ENCODE measurements around the gene PRIMPOL.
"Not testable (repeated sequence)": the region's sequence is repeated elsewhere in the genome, so short reads cannot be mapped to it uniquely, and the experiment has no call there.

Gene PRIMPOL

DNA sequence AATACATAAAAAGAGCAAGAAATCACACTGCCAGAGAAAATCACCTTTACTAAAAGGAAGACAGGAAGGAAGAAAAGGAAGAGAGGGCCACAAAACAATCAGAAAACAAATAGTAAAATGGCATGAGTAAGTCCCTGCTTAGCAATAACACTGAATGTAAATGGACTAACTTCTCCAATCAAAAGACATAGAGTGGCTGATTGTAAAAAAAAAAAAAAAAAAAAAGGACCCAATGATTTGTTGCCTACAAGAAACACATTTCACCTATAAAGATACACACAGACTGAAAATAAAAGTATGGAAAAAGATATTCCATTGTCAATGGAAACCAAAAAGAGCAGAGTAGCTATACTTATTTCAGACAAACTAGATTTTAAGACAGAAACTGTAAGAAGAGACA lies 71.7 kb downstream of the PRIMPOL start:
- no peak for DNase-seq

- no peak for DNase-seq
Observed at GRCh38 chr4:184722798-184723197, 73.3 kb downstream of the PRIMPOL start.

DNA sequence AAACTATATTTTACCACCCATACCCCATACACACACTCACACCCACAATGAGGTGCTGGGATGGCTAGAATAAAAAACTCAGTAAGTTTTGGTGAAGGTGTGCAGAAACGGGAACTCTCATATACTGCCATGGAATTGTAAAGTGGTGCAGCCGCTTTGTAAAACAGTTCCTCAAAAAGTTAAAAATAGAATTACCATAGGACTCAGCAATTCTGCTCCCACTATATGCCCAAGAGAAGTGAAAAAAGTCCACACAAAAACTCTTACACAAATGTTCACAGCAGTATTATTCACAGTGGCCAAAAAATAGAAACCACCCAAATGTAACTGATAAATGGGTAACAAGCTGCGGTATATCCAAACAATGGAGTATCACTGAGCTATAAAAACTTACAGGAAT lies 77.9 kb downstream of the PRIMPOL start:
- no peak for DNase-seq

- no peak for DNase-seq
Observed at GRCh38 chr4:184728858-184729257, 79.3 kb downstream of the PRIMPOL start.

- DNase-seq: no peak
Observed at GRCh38 chr4:184729946-184730345, 80.4 kb downstream of the PRIMPOL start.

- DNase-seq: no peak
Observed at GRCh38 chr4:184731056-184731455, 81.5 kb downstream of the PRIMPOL start.

DNA sequence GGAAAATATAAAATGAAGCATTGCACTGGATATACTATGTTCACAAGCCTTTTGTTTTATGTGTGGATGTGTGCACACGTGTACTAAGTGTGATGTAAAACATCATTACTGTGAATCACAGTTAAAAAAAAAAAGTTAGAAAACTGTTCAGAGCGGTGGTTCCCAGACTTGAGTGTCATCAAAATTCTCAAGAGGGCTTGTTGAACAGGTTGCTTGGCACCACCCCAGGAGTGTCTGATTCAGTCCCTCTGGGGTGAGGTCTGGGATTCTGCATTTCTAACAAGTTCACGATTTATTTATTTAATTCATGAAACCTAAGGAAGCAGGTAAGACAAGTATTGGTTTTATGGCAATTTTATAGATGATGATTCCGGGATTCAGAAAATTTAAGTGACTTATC lies 82.6 kb downstream of the PRIMPOL start:
- DNase-seq: no peak

- peak; percentile 92 to 95 for DNase-seq
Observed at GRCh38 chr4:184733654-184734524, 84.4 kb downstream of the PRIMPOL start, which contains the start of gene CENPU. Gene CENPU, minus strand, starts transcription at chr4:184734096. Its CDS starts 34 bp downstream, at chr4:184734062.

- no peak for DNase-seq
Observed at GRCh38 chr4:184734758-184735157, 85.2 kb downstream of the PRIMPOL start.

- DNase-seq: not testable (repeated sequence)
Observed at GRCh38 chr4:184739575-184739974, 90.0 kb downstream of the PRIMPOL start.

GRCh38 chr4:184740980-184741391 lies 91.4 kb downstream of the PRIMPOL start:
- DNase-seq: no peak

DNA sequence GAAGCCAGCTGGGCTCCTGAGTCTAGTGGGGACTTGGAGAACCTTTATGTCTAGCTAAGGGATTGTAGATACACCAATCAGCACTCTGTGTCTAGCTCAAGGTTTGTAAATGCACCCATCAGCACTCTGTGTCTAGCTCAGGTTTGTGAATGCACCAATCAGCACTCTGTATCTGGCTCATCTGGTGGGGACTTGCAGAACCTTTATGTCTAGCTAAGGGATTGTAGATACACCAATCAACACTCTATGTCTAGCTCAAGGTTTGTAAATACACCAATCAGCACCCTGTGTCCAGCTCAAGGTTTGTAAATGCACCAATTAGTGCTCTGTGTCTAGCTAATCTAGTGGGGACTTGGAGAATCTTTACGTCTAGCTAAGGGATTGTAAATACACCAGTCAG lies 92.1 kb downstream of the PRIMPOL start:
- not testable (repeated sequence) for DNase-seq

- no peak for DNase-seq
Observed at GRCh38 chr4:184743650-184744049, 94.1 kb downstream of the PRIMPOL start.

DNA sequence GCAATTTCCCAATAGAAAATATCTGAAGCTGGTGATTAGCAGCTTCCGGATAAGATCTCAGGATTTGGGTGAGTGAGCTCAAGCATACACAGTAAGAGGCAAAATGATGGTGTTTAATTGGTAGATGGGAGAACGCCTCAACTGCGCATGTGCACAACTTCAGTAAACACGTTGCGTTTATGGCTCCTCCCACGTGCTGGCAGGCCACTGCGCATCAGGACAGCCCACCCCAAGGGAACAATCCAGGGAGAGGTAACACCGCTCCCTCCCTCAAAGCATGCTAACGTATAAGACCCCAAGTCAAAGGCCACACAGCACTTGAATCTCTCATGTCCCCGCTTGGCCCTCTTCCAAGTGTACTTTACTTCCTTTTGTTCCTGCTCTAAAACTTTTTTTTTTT lies 94.7 kb downstream of the PRIMPOL start:
- no peak for DNase-seq
